Measurements from ENCODE around the gene CACNG4. TPM values are rescaled to one million over a fixed set of nuclear protein-coding genes. Genes with fewer than 3 reads are reported as not detected.
"Not testable (repeated sequence)": the region's sequence is repeated elsewhere in the genome, so short reads cannot be mapped to it uniquely, and the experiment has no call there.

The CACNG4 gene
- total RNA-seq, 2 donors from 2014 or later = 9.5 to 12.9 TPM

DNA sequence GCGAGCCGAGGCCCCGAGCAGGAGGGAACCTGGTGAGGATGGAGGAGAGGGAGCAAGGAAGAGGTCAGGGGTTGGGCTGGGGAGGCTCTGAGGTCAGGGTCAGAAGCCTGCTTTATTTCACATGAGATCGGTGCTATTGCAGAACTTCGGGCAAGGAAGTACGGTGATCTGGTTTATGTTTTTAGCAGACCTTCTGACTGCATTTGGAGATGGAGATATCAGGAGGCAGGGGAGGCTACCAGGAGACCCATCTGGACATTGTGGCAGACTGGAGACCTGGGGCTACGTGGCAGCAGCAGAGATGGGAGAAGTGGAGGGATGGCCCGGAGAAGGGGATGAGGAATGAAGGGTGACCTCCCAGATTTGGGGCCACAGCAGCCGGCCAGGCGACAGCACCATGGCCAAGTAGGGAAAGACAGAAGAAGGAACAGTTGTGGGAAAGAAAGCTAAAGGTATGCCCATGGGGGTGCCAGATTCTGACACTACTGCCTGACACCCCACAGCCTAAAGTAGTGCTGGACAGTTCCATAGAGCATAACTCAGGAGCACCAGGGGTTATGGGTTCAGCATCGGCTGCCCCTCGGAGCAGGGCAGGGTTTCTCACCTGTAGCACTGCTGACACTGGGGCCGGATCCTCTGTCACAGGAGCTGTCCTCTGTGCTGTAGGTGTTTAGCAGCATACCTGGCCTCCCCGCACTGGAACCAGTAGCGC lies 7.4 kb downstream of the CACNG4 start:
- 92% methylated on average over 15 of the region's 15 CpGs for WGBS
- Histone ChIP-seq H3K9me3 (no peaks in the 10 kb centered on the region), H3K27me3 (replicated peaks; ENCODE audit: insufficient read depth) (no peaks in the 10 kb centered on the region), H3K4me3 (no peak overlapping the region), H3K4me1 (replicated peaks) (peaks cover 13% of the 10 kb centered on the region), H3K36me3 (no peaks in the 10 kb centered on the region), H3K27ac (no peak overlapping the region)
- TF ChIP-seq, protein P1, sequence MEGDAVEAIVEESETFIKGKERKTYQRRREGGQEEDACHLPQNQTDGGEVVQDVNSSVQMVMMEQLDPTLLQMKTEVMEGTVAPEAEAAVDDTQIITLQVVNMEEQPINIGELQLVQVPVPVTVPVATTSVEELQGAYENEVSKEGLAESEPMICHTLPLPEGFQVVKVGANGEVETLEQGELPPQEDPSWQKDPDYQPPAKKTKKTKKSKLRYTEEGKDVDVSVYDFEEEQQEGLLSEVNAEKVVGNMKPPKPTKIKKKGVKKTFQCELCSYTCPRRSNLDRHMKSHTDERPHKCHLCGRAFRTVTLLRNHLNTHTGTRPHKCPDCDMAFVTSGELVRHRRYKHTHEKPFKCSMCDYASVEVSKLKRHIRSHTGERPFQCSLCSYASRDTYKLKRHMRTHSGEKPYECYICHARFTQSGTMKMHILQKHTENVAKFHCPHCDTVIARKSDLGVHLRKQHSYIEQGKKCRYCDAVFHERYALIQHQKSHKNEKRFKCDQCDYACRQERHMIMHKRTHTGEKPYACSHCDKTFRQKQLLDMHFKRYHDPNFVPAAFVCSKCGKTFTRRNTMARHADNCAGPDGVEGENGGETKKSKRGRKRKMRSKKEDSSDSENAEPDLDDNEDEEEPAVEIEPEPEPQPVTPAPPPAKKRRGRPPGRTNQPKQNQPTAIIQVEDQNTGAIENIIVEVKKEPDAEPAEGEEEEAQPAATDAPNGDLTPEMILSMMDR (IDR thresholded peaks at IDR 0.05) = no peak
- TF ChIP-seq POLR2A (IDR thresholded peaks at IDR 0.05) = no peak
- no peak for DNase-seq (ENCODE audit: low spot score)
- intact Hi-C loops (cut with DNase I) = no loop called here

DNA sequence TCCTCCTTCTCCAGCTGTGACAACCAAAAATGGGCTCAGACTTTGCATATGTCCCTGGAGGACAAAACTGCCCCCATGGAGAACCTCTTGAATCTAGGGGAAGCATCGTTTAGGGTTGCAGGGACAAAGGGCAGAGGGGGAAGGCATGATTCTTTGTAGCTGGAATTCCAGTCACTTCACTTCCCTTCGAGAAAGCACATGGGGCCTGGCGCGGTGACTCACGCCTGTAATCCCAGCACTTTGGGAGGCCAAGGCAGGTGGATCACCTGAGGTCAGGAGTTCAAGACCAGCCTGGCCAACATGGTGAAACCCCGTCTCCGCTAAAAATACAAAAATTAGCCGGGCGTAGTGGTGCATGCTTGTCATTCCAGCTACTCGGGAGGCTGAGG lies 7.9 kb downstream of the CACNG4 start:
- H3K36me3 ChIP-seq; DNase-seq (ENCODE audit: low spot score); H3K4me1 ChIP-seq (replicated peaks); H3K4me3 ChIP-seq; H3K9me3 ChIP-seq; intact Hi-C loops (cut with DNase I); H3K27ac ChIP-seq; H3K27me3 ChIP-seq (replicated peaks; ENCODE audit: insufficient read depth): not testable (repeated sequence)
- WGBS = 87% methylated on average over 10 of the region's 10 CpGs

DNA sequence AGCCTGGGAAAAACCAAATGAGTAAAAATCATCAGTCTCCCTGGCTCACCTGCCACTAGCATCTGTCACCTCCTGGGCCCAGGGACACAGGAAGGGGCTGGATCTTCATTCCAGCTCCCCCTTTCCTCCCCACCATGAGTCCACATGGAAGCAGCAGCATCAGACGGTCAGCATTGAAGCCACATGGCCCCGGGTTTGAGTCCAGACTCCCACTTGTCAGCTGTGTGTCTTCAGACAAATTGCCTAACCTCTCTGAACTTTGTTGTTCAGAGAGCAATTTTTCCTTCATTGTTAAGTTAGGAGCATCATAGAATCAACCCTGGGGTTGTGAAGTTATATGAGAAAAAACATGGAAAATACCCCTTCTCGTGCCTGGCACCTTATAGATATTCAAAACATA lies 10.7 kb downstream of the CACNG4 start:
- TF ChIP-seq, protein P1 (IDR thresholded peaks at IDR 0.05) = no peak
- TF ChIP-seq POLR2AphosphoS5 (IDR thresholded peaks at IDR 0.05) = no peak
- TF ChIP-seq POLR2A (IDR thresholded peaks at IDR 0.05) = no peak
- 89% methylated on average over 3 of the region's 3 CpGs for WGBS
- Histone ChIP-seq H3K4me3 (no peak overlapping the region), H3K36me3 (no peaks in the 10 kb centered on the region), H3K27ac (no peak overlapping the region), H3K9me3 (no peaks in the 10 kb centered on the region), H3K27me3 (replicated peaks; ENCODE audit: insufficient read depth) (no peaks in the 10 kb centered on the region), H3K4me1 (replicated peaks) (no peaks in the 10 kb centered on the region)
- no peak for DNase-seq (ENCODE audit: low spot score)
- intact Hi-C loops (cut with DNase I) = loop anchor here (5.0 kb wide), 1 partner anchor 258 kb away; no protein-coding TSS in a partner anchor

DNA sequence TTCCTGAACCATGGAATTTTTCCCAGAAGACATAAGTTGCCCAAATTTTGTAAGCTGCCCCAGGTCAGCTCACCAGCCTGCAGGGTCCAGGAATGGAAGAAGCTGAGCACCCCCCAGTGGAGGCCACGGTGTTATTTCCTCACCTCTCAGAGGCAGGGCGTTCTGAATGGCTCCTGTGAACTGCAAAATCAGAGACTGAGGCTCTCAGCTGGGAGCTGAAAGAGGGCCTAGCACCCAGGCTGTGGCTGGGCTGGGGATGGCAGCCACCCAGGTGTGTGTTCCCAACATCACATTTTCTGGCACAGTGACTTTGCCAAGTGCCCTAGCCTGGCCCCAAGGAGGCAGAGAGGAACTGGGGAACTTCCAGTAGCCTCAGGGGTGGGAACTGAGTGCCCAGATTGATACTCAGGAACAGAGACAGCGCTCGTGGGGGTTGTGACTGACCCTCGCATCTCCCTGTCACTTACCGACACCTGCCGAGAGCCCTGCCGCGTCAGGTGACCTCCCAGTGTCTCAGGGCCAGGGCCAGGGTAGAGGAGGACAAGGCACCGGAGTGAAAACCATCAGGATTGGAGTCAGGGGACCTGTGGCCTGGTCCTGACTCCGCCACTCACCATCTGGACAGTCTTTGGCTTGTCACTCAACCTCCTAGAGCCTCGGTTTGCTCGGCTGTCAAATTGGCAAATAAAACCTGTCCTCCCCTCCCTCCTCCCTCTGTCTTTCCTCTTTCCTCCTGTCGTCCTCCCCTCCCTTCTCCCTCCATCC lies 11.3 kb downstream of the CACNG4 start:
- intact Hi-C loops (cut with DNase I) = loop anchor here (5.0 kb wide), 1 partner anchor 258 kb away; no protein-coding TSS in a partner anchor
- no peak overlapping the region for H3K27ac ChIP-seq
- no peaks in the 10 kb centered on the region for H3K36me3 ChIP-seq
- no peaks in the 10 kb centered on the region for H3K9me3 ChIP-seq
- no peaks in the 10 kb centered on the region for H3K27me3 ChIP-seq (replicated peaks; ENCODE audit: insufficient read depth)
- DNase-seq (ENCODE audit: low spot score) = peak; percentile 45
- 52% methylated on average over 14 of the region's 14 CpGs for WGBS
- TF ChIP-seq, protein P1 (IDR thresholded peaks at IDR 0.05) = peak in 3 of 4 experiments; percentile 27 to 55 (median 50)
- no peak for TF ChIP-seq POLR2A (IDR thresholded peaks at IDR 0.05)
- peak; percentile 19 for TF ChIP-seq POLR2AphosphoS5 (IDR thresholded peaks at IDR 0.05)
- no peaks in the 10 kb centered on the region for H3K4me1 ChIP-seq (replicated peaks)
- no peak overlapping the region for H3K4me3 ChIP-seq

DNA sequence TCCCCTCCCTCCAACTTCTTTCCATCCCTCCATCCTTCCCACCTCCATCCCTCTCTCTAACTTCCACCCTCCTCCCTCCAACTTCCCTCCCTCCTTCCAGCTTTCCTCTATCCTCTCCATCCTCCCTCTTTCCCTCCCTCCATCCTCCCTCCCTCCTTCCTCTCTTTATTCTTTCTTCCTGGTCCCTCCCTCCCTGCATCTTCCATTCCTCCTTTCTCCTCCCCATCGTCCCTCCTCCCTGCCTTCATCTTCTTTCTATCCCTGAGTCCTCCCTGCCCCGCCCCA lies 11.8 kb downstream of the CACNG4 start:
- peak overlapping the region in 1 of 2 donors; percentile 17 for H3K27ac ChIP-seq
- WGBS = 45% methylated on average over 2 of the region's 2 CpGs
- no peaks in the 10 kb centered on the region for H3K9me3 ChIP-seq
- H3K27me3 ChIP-seq (replicated peaks; ENCODE audit: insufficient read depth) = no peaks in the 10 kb centered on the region
- no peaks in the 10 kb centered on the region for H3K4me1 ChIP-seq (replicated peaks)
- intact Hi-C loops (cut with DNase I) = loop anchor here (5.0 kb wide), 1 partner anchor 259 kb away; no protein-coding TSS in a partner anchor
- TF ChIP-seq POLR2AphosphoS5 (IDR thresholded peaks at IDR 0.05) = no peak
- TF ChIP-seq, protein P1 (IDR thresholded peaks at IDR 0.05) = no peak
- no peak for TF ChIP-seq POLR2A (IDR thresholded peaks at IDR 0.05)
- no peak for DNase-seq (ENCODE audit: low spot score)
- H3K36me3 ChIP-seq = no peaks in the 10 kb centered on the region
- no peak overlapping the region for H3K4me3 ChIP-seq
